RWPE2 (cell line): ENCODE measurements around the gene CACNA1D.

Experiments used
- ATAC-seq: fragments of 200-7000 bp; cut with Tn5 transposase; 3 replicates; pipeline ENCODE4 v1.9.1; 2021; ENCODE audit warnings: low read depth
- DNase-seq: peaks from one replicate; pipeline ENCODE4 v3.0.0-alpha.2; 2020; ENCODE audit warnings: low spot score
- H3K27ac ChIP-seq: fragments of 450-650 bp; 2 replicates; pipeline ENCODE4 v1.5.1; 2017; ENCODE audit warnings: mild to moderate bottlenecking; ENCODE audit not compliant: poor library complexity, severe bottlenecking
- H3K27me3 ChIP-seq: fragments of 250-450 bp; sonication (Bioruptor Pico); 2 replicates; pipeline ENCODE4 v1.5.1; 2021; ENCODE audit warnings: mild to moderate bottlenecking, moderate library complexity; ENCODE audit not compliant: insufficient read depth, poor library complexity, severe bottlenecking
- H3K36me3 ChIP-seq: fragments of 250-450 bp; sonication (Bioruptor Pico); 2 replicates; pipeline ENCODE4 v1.5.1; 2020; ENCODE audit warnings: low read depth, mild to moderate bottlenecking, moderate library complexity
- H3K4me1 ChIP-seq: fragments of 250-450 bp; sonication (Bioruptor Pico); 2 replicates; pipeline ENCODE4 v1.5.1; 2021; ENCODE audit warnings: mild to moderate bottlenecking, moderate library complexity; ENCODE audit not compliant: insufficient read depth, poor library complexity, severe bottlenecking
- H3K4me3 ChIP-seq: fragments of 250-450 bp; sonication (Bioruptor Pico); 2 replicates; pipeline ENCODE4 v1.5.1; 2021; ENCODE audit warnings: mild to moderate bottlenecking, moderate library complexity; ENCODE audit not compliant: severe bottlenecking
- H3K9me3 ChIP-seq: fragments of 250-450 bp; sonication (Bioruptor Pico); 2 replicates; pipeline ENCODE4 v1.5.1; 2021; ENCODE audit warnings: mild to moderate bottlenecking, moderate library complexity; ENCODE audit not compliant: severe bottlenecking
- TF ChIP-seq, protein P1 (sequence below): fragments of 450-650 bp; IDR thresholded peaks from one replicate; pipeline ENCODE4 v1.5.1; 2017; ENCODE audit warnings: mild to moderate bottlenecking, moderate library complexity; ENCODE audit not compliant: poor library complexity, severe bottlenecking

The CACNA1D gene

DNA sequence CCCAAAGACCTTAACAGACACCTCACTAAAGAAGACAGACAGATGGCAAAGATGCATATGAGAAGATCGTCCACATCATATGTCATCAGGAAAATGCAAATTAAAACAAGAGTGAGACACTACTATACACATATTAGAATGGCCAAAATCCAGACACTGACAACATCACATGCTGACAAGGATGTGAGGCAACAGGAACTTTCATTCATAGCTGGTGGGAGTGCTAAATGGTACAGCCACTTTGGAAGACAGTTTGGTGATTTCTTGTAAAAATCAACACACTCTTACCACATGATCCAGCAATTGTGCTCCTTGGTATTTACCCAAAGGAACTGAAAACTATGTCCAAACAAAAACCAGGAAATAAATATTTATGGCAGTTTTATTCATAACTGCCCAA, 334.2 kb downstream of the CACNA1D start:
- H3K36me3 ChIP-seq, result no peaks in the 10 kb centered on the region
- H3K4me3 ChIP-seq, result no peak overlapping the region
- TF ChIP-seq, protein P1, sequence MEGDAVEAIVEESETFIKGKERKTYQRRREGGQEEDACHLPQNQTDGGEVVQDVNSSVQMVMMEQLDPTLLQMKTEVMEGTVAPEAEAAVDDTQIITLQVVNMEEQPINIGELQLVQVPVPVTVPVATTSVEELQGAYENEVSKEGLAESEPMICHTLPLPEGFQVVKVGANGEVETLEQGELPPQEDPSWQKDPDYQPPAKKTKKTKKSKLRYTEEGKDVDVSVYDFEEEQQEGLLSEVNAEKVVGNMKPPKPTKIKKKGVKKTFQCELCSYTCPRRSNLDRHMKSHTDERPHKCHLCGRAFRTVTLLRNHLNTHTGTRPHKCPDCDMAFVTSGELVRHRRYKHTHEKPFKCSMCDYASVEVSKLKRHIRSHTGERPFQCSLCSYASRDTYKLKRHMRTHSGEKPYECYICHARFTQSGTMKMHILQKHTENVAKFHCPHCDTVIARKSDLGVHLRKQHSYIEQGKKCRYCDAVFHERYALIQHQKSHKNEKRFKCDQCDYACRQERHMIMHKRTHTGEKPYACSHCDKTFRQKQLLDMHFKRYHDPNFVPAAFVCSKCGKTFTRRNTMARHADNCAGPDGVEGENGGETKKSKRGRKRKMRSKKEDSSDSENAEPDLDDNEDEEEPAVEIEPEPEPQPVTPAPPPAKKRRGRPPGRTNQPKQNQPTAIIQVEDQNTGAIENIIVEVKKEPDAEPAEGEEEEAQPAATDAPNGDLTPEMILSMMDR, result no peak
- no peaks in the 10 kb centered on the region for H3K27me3 ChIP-seq
- ATAC-seq (no peak), DNase-seq (no peak)
- H3K9me3 ChIP-seq, result no peaks in the 10 kb centered on the region
- no peaks in the 10 kb centered on the region for H3K4me1 ChIP-seq
- H3K27ac ChIP-seq, result no peak overlapping the region

GRCh38 chr3:53829605-53830004, 335.2 kb downstream of the CACNA1D start:
- H3K4me3 ChIP-seq, result no peak overlapping the region
- H3K36me3 ChIP-seq, result no peaks in the 10 kb centered on the region
- no peak overlapping the region for H3K27ac ChIP-seq
- TF ChIP-seq, protein P1, result no peak
- H3K4me1 ChIP-seq, result no peaks in the 10 kb centered on the region
- H3K9me3 ChIP-seq, result no peaks in the 10 kb centered on the region
- no peak for ATAC-seq
- DNase-seq, result no peak
- no peaks in the 10 kb centered on the region for H3K27me3 ChIP-seq

GRCh38 chr3:53830944-53831343, 336.5 kb downstream of the CACNA1D start:
- H3K27ac ChIP-seq, result no peak overlapping the region

DNA sequence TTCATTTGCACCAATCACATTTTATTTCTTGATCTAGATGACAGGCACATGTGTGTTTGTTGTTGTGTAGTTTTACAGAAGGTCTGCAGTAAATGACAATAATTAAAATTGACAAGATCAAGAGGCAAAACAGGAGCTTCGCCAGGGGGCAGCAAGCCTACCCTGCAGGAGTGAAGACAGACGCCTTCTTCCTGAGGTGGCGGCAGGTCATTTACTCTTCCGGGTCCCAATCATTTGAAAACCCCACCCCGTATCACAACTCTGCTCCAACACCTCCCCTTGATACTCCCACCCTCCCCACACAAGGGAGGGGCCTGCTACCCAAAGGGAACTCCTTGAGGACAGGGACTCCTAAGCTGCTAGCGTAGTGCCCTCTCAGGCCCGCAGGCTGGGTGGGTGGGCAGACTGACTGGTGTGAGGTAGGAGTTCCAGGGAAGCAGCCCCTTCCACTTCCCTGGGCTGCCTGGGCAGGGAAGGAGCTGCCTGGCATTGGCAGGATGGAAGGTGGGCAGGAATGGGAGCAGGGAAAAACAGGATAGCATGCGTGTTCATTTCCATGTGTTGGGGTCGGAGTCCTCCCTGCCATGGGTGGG, 338.7 kb downstream of the CACNA1D start:
- ATAC-seq, result no peak
- Histone ChIP-seq H3K27ac (no peak overlapping the region), H3K4me1 (no peaks in the 10 kb centered on the region), H3K36me3 (no peaks in the 10 kb centered on the region), H3K4me3 (no peak overlapping the region), H3K9me3 (no peaks in the 10 kb centered on the region), H3K27me3 (no peaks in the 10 kb centered on the region)
- TF ChIP-seq, protein P1, result no peak
- DNase-seq, result no peak

More at GRCh38 chr3:53830944-53831343, 336.5 kb downstream of the CACNA1D start:
- TF ChIP-seq, protein P1, result no peak
- DNase-seq (no peak), ATAC-seq (no peak)
- no peaks in the 10 kb centered on the region for H3K4me1 ChIP-seq
- H3K36me3 ChIP-seq, result no peaks in the 10 kb centered on the region
- no peaks in the 10 kb centered on the region for H3K9me3 ChIP-seq
- no peaks in the 10 kb centered on the region for H3K27me3 ChIP-seq
- no peak overlapping the region for H3K4me3 ChIP-seq

DNA sequence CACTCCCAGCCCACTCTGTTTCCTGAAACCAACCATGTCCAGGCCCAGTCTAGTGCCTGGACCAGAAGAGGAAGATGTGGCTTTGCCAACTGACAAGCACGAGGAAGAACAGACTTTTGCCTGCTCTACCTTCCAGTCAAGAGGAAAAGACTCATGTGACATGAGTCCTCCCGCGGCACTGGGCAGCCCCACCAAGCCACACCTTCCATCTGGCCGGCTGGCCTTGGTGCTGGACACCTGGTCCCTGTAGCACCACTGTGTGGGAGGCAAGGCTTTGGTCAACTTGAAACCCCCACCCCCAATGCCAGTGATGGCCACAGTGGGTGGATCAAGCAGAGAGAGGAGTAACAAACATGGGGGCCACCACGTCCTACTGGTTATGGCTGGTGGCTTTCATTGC, 339.3 kb downstream of the CACNA1D start:
- no peak for ATAC-seq
- Histone ChIP-seq H3K27ac (no peak overlapping the region), H3K9me3 (no peaks in the 10 kb centered on the region), H3K27me3 (no peaks in the 10 kb centered on the region), H3K4me1 (no peaks in the 10 kb centered on the region), H3K36me3 (no peaks in the 10 kb centered on the region), H3K4me3 (no peak overlapping the region)
- DNase-seq, result no peak
- TF ChIP-seq, protein P1, result no peak
